H7 (cell line): ENCODE measurements around the gene HSPA1A. TPM values are rescaled to one million over a fixed set of nuclear protein-coding genes. Genes with fewer than 3 reads are reported as not detected.
A peak's percentile ranks its signal among the peaks of the same experiment; 100 is the strongest.
"Not testable (repeated sequence)": the region's sequence is repeated elsewhere in the genome, so short reads cannot be mapped to it uniquely, and the experiment has no call there.

Experiments used
- DNase-seq: peaks from one replicate; pipeline ENCODE4 v3.0.0; 2012
- H3K27me3 ChIP-seq: 2 replicates; pipeline ENCODE4 v1.6.0; 2011; ENCODE audit warnings: mild to moderate bottlenecking, low read length; ENCODE audit not compliant: control insufficient read depth, insufficient read depth
- H3K36me3 ChIP-seq: replicated peaks from 2 replicates; pipeline ENCODE4 v1.5.1; 2011; ENCODE audit warnings: low read length; ENCODE audit not compliant: control insufficient read depth, insufficient read depth
- H3K4me3 ChIP-seq: 2 replicates; pipeline ENCODE4 v1.5.1; 2011; ENCODE audit warnings: low read depth, mild to moderate bottlenecking, control low read depth, low read length, moderate library complexity; ENCODE audit not compliant: insufficient read depth
- total RNA-seq: library from RNA; depleted of rRNA; stranded (reverse); fragments of >200 nt; shearing (Covaris generic); gene quantifications from 2 replicates; pipeline ENCODE4 v1.2.3, GENCODE V29; 2014

HSPA1A gene
- total RNA-seq, 1 experiment from 2014 or later = 58.5 TPM

GRCh38 chr6:31851485-31851832, 36.1 kb downstream of the HSPA1A start:
- no peaks in the 10 kb centered on the region for H3K27me3 ChIP-seq
- no peak overlapping the region for H3K4me3 ChIP-seq
- H3K36me3 ChIP-seq = no peaks in the 10 kb centered on the region
- DNase-seq = no peak

GRCh38 chr6:31851980-31852718, 36.8 kb downstream of the HSPA1A start:
- not testable (repeated sequence) for H3K27me3 ChIP-seq, H3K36me3 ChIP-seq
- H3K4me3 ChIP-seq = peak overlapping the region; percentile 10; the same call in 1 of the 2 replicates
- peak; percentile 61 for DNase-seq

GRCh38 chr6:31857774-31858173, 42.4 kb downstream of the HSPA1A start:
- not testable (repeated sequence) for H3K27me3 ChIP-seq, H3K36me3 ChIP-seq, H3K4me3 ChIP-seq, DNase-seq

- DNase-seq = no peak
- Histone ChIP-seq H3K4me3 (no peak overlapping the region), H3K36me3 (peaks cover 4% of the 10 kb centered on the region), H3K27me3 (no peaks in the 10 kb centered on the region; the same call in 1 of the 2 replicates)
Measured at GRCh38 chr6:31858707-31859106, 43.4 kb downstream of the HSPA1A start.

GRCh38 chr6:31859923-31860322, 44.6 kb downstream of the HSPA1A start:
- no peak for DNase-seq
- H3K27me3 ChIP-seq = no peaks in the 10 kb centered on the region; the same call in 1 of the 2 replicates
- H3K4me3 ChIP-seq = no peak overlapping the region
- peaks cover 4% of the 10 kb centered on the region for H3K36me3 ChIP-seq

- Histone ChIP-seq H3K36me3 (peaks cover 4% of the 10 kb centered on the region), H3K27me3 (no peaks in the 10 kb centered on the region; the same call in 1 of the 2 replicates), H3K4me3 (no peak overlapping the region)
- DNase-seq = peak; percentile 13
Measured at GRCh38 chr6:31860349-31860748, 45.0 kb downstream of the HSPA1A start.

GRCh38 chr6:31861150-31861549, 45.8 kb downstream of the HSPA1A start:
- peaks cover 4% of the 10 kb centered on the region for H3K36me3 ChIP-seq
- no peak for DNase-seq
- no peak overlapping the region for H3K4me3 ChIP-seq
- no peaks in the 10 kb centered on the region; the same call in 1 of the 2 replicates for H3K27me3 ChIP-seq

- DNase-seq = peak; percentile 45
- Histone ChIP-seq H3K36me3 (peaks cover 4% of the 10 kb centered on the region), H3K27me3 (no peaks in the 10 kb centered on the region; the same call in 1 of the 2 replicates), H3K4me3 (peak overlapping the region; percentile 90)
Measured at GRCh38 chr6:31861919-31862343, 46.6 kb downstream of the HSPA1A start.

- H3K27me3 ChIP-seq = no peaks in the 10 kb centered on the region; the same call in 1 of the 2 replicates
- peak; percentile 100 for DNase-seq
- peak within 1 kb of the TSS; percentile 90 for H3K4me3 ChIP-seq
- H3K36me3 ChIP-seq = peaks cover 4% of the 10 kb centered on the region
Measured at GRCh38 chr6:31862344-31863235, 47.2 kb downstream of the HSPA1A start, which contains the start of gene NEU1. Gene NEU1, minus strand, starts transcription at chr6:31862821. Its CDS starts 45 bp downstream, at chr6:31862776.

GRCh38 chr6:31864123-31864562, 48.8 kb downstream of the HSPA1A start:
- H3K36me3 ChIP-seq, H3K27me3 ChIP-seq: not testable (repeated sequence)
- peak overlapping the region; percentile 53 for H3K4me3 ChIP-seq
- DNase-seq = peak; percentile 30

GRCh38 chr6:31864818-31865204, 49.5 kb downstream of the HSPA1A start:
- Histone ChIP-seq H3K36me3 (peaks cover 3% of the 10 kb centered on the region), H3K27me3 (no peaks in the 10 kb centered on the region; the same call in 1 of the 2 replicates), H3K4me3 (no peak overlapping the region)
- DNase-seq = peak; percentile 12

GRCh38 chr6:31865205-31866118, 50.1 kb downstream of the HSPA1A start:
- DNase-seq = peak; percentile 36
- no peak overlapping the region for H3K4me3 ChIP-seq

More at GRCh38 chr6:31865205-31866118, 50.1 kb downstream of the HSPA1A start:
- H3K27me3 ChIP-seq = no peaks in the 10 kb centered on the region; the same call in 1 of the 2 replicates
- peaks cover 1% of the 10 kb centered on the region; the same call in 1 of the 2 replicates for H3K36me3 ChIP-seq
